Stimulated activated CD8-positive, alpha-beta memory T cell treated with anti-CD3 and anti-CD28 coated beads, Interleukin-7, amount 100 ng/mL, for 1 hour (primary cell): Measurements from ENCODE around the gene LANCL1.
"Not testable (repeated sequence)": the region's sequence is repeated elsewhere in the genome, so short reads cannot be mapped to it uniquely, and the experiment has no call there.

Source experiments
- DNase-seq, 2 donors: peaks; one replicate each; pipeline ENCODE4 v3.0.0-alpha.2; 2020; ENCODE audit warnings: low read depth in 2 of 2

LANCL1 gene

DNA sequence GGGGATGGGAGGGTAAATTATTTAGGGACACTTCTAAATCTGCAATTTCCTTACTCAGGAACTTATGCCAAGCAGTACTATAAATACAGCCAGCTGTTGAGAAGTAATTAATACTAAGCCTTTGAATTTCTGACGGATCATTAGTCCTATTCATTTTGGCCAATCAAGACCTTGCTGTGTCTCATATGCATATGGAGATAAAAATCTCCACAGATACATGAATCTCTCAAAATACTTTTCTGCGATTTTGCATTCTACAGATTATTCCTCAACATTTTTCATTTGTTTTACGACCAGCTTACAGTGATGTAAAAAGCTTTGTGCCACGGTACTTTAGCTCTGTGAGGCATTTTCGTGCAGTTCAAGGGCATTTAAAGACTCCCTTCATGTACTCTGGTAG, 16.7 kb downstream of the LANCL1 start:
- no peak for DNase-seq

DNA sequence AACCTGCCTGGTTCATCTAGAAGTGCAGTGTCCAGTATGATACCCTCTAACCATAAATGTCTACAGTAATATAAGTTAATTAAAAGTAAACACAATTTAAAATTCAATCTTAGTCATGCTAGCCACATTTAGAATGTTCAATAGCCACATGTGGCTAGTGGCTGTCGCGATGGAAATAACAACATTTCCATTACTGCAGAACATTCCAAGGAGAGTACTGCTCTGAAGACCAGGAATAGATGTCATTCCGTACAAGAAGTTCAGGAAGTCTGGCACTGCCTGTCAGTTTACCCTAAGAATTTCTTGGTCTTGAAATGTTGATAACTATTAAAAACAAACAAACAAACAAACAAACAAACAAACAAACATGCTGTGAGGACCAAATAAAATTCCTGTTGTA, 17.2 kb downstream of the LANCL1 start:
- DNase-seq, result no peak

DNA sequence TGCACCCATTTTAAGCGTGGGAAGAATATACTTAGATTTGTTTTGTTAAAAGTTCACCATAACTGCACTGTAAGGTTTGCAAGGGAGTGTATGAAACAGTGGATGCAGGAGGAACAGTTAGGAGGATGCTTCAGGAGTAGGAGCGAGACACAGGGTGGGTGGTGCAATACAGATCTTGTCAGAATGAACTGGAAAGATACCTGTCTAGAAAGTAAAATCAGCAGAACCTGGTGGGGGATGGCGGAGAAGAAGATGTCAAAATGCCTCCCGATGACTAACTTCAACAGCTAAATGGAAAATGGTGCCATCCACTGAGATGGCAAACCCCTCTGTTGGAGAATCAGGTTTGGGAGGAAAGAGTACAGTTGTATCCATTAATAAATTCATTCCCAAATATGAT, 18.2 kb downstream of the LANCL1 start:
- DNase-seq, result no peak

DNA sequence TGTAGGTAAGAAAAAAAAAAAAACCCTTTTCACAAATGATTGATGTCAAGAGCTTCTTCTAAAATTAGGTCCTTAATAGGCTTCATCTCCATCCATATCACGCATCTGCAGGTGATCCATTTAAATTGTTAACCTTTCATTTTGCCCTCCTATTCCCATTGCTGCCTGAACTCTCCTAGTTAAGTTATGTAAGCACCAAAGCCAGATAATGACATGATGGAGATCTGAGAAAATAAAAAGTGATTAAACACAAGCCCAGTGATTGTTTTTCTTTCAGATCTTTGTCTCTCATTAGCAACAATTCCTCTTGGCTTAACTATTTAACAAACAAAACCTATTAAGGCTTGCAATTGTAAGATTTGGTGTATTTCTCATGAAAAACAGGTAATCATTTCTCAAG, 20.0 kb downstream of the LANCL1 start:
- DNase-seq, result no peak

DNA sequence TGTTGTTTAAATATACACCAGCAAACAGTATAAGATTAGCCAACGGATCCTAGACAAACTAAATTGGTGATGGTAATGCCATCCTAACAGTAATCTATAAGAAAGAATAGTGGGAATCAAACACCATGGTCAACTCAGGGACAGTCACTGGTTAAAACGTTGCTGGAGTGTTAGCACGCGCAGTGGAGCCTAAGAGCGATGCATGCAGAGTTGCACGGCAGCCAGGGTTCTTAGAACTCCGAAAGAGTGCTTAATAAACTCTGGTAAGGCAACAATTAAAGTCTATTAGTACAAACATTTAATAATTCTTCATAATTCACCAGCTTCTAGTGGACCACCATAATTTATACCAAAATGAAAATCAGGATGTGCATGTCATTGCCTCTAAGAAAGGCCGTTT, 22.2 kb downstream of the LANCL1 start:
- no peak for DNase-seq

DNA sequence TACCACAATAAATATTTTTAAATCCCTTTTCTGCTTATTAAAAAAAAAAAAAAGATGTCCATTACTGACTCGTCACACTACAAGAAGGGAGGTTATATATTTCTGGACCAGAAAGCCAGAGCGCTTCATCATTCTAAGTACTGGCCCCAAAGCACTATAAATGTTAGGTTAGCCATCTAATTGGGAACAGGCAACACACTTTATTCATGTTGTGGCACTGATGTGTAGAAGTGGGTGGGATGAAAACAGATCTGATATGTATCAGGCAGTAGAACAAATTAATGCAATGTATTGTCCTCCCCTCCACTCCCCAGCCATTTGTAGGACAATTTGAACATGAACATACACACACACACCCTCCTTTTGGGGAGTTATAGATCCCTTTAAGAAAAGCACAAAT, 24.4 kb downstream of the LANCL1 start:
- DNase-seq, result no peak

DNA sequence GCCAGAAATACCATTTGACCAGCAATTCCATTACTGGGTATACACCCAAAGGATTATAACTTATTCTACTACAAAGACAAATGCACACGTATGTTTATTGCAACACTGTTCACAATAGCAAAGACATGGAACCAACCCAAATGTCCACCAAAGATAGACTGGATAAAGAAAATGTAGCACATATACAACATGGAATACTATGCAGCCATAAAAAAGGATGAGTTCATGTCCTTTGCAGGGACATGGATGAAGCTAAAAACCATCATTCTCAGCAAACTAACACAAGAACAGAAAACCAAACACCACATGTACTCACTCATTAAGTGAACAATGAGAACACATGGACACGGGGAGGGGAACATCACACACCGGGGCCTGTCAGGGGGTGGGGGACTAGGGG, 25.6 kb downstream of the LANCL1 start:
- not testable (repeated sequence) for DNase-seq

DNA sequence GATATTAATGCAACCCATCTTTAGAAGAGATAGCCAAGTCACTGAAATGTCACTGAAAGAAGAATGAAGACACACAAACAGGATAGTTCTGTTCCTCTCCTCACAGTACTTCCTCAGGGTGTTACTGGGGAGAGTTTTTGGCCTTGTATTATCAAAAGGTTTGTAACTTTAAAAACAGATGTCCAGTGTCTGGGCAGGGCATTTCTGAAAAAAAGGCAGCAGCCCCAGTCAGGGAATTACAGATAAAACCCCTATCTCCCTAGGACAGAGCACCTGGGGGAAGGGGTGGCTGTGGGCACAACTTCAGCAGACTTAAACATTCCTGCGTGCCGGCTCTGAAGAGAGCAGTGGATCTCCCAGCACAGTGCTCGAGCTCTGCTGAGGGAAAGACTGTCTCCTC, 30.8 kb downstream of the LANCL1 start:
- no peak for DNase-seq

- DNase-seq, result no peak
Observed at GRCh38 chr2:210445116-210445707, 31.3 kb downstream of the LANCL1 start.

- DNase-seq, result no peak
Observed at GRCh38 chr2:210443527-210443926, 33.0 kb downstream of the LANCL1 start.

DNA sequence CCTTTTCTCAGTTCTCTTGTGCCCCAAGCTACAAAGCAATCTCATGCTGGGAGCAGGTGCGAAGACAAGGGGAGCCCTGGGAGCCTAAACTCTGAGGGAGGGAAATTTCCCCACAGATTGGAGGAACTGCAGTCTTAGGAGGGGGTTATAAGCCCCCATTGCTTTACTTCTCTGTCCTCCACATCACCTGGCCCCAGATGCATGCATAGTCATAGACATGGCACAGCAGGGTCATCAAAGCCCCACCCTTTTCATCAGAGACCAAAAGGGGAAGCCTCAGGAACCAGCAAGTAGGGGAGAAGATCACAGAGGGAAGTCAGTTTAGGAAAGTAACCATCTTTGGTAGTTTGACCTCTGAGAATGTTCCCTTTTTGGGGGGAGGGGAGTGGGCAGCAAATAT, 33.7 kb downstream of the LANCL1 start:
- no peak for DNase-seq

GRCh38 chr2:210442457-210442856, 34.1 kb downstream of the LANCL1 start:
- no peak for DNase-seq

DNA sequence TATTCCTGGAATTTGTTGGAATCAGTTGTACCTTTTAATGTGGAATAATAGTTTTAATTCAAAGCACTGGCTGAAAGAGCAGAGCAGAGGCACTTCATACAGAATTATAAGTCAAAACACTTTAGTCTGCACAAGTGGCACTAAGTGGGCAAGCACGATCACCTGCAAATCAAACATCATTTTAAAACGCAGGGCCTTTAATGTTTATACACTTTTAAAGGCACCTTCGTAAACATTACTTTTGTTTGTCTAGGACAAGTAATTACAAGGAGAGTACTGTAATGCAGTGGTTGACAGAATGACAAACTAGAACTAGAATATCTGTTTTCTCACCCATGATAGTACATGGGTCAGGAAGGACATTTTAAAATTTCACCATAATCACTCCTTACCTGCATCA, 36.4 kb downstream of the LANCL1 start:
- no peak for DNase-seq

DNA sequence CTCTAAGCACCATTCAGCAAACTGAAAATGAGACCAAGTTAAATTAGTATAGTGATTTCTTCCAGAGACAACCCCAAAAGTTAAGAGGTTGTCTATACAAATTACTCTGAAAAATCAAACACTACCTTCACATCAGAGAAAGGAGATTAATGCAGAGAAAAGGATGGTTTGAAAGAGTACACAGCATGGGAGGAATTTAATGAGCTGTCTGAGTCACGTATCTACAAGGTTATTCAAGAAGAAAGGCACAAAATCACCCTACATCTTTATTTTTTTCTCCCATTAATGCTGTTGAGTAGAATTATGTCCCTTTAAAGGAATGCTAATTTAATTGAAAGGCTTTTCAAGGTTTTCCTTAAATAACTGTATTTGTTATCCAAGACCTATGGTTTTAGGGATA, 41.1 kb downstream of the LANCL1 start:
- no peak for DNase-seq

DNA sequence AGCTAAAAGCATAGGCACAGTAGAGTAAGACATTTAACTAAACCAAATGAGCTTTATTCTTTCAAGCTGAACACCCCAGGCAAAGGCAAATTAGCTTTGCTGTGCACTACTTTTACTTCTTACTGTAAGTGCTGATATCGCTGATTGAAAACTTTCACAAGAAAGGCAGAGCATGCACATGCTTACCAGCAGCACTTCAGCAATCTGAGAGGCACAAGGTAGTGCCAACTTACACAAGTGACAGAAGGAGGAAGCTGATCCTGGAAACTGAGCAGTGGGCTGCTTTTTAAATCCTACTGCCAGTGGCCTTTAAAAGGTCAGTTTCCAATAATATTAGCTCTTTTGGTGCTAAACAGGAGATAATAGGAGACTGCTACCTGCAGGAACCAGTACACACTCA, 43.9 kb downstream of the LANCL1 start:
- no peak for DNase-seq

DNA sequence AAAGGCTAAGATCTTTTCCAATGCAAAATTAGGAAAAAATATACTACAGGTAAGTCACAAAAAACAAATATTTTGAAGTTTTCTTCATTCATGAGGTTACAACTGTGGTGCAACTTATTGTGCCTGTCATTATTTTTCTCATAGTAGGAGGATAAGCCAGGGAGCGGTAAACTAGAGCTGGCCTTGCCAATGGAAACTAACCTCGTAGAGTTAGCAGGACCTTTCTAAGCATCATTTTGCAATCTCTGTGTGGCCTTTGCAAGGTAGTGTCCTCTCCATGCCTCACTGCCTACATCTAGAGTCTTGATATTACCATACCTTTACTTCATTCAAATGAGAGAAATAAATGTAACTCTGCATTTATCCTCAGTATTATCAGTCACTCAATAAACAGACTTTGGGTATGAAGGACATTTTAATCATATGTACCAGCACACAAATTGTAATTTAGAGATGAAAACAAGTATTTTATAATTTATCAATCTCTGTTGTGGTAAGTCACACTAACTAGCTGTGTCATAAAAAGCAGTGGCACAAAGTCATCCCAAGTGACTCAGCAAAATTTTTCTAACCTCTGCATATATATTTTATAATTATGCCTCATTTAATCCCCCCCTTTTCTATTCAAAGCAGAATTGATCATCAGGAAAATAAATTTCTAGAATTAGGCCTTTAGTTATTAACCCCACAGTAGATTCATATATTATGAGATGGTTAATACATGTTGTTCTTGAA, 47.0 kb downstream of the LANCL1 start:
- DNase-seq, result no peak

DNA sequence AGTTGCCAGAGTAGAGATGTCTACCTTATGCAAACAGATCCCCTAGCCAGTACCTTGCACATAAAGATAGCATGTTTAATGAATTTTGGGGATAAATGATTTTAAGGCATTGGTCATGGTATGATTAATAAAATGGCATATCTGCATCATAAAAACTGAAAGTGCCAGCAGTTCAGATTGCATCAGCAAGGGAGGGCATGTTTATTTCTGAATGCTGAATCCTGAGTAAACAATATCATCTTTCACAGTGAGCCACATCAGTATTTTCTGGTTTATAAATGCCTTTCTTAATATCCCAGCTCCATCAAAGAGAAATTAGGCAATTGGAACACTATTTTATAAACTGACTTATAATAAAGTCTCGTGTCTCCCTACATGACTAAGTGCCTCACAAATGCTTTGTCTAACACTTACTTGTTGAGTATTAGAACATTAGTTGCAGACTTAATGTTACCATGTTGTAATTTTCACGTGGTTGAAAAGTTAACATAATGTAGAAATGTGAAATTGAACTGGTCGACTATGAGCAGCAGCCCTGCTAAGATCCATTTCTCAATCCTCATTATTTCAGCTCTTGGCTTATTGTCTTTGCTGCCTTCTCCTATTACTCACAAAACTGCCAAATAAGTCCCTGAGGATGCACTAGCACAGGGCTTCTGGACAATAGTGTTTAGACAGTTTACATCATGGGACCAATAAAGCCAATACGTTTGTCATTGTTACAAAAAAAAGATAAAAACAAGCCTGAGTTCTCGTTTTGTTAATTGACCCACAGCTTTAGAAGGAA, 48.0 kb downstream of the LANCL1 start:
- DNase-seq, result no peak

- not testable (repeated sequence) for DNase-seq
Observed at GRCh38 chr2:210427309-210427708, 49.2 kb downstream of the LANCL1 start.

- DNase-seq, result no peak
Observed at GRCh38 chr2:210422366-210422765, 54.2 kb downstream of the LANCL1 start.

DNA sequence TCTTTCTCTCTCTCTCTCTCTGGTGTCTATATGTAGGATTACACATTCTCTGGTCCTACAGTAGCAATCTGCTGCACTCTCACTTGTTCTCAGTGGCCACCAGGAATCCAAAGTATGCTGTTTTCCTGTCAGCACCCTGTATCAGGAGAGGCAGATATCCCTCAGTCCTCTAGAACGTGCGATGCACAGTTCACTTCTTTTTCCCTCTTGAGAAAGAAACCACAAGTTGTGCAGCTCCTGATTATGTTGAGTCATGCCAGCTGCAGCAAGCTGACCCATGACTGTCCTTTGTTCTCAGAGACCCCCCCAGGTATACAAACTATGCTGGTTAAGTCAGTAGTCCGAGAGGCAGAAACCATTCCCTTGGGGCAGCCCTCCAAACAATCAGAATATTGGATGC, 54.6 kb downstream of the LANCL1 start:
- DNase-seq, result no peak

DNA sequence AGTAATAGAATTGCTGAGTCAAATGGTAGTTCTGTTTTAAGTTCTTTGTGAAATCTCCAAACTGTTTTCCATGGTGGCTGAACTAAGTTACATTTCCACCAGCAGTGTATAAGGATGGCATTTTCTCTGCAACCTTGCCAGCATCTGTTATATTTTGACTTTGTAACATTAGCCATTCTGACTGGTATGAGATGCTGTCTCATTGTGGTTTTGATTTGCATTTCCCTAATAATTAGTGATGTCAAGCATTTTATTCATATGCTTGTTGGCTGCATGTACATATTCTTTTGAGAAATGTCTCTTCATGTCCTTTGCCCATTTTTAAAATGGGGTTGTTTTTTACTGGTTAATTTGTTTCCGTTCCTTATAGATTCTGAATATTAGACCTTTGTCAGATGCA, 63.9 kb downstream of the LANCL1 start:
- DNase-seq, result no peak

DNA sequence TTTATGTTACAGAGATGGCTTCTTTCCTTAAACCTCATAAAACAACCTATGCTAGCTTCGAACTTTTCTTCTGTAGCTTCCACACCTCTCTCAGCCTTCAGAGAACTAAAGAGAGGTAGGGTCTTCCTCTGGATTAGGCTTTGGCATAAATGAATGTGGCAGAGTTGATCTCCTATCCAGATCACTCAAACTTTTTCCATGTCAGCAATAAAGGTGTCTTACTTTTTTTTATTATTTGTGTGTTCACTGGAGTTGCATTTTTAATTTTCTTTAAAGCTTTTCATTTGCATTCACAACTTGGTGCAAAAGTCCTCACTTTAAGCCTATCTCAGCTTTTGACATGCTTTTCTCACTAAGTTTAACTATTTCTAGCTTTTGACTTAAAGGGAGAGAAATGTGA, 66.0 kb downstream of the LANCL1 start:
- no peak for DNase-seq

GRCh38 chr2:210399440-210400041, 77.0 kb downstream of the LANCL1 start:
- DNase-seq, result no peak
